GM12875 (cell line): ENCODE data around the gene PTGES3.

Source experiments
- H3K4me3 ChIP-seq: one replicate; pipeline ENCODE4 v1.5.1; 2011; ENCODE audit warnings: low read depth, low read length, control low read depth
- TF ChIP-seq, protein P1 (sequence below): IDR thresholded peaks from 2 replicates; pipeline ENCODE4 v1.5.1; 2011; ENCODE audit warnings: low read depth, mild to moderate bottlenecking, control low read depth, inconsistent platforms, low read length, moderate library complexity, borderline replicate concordance; ENCODE audit not compliant: insufficient read depth

The PTGES3 gene

DNA sequence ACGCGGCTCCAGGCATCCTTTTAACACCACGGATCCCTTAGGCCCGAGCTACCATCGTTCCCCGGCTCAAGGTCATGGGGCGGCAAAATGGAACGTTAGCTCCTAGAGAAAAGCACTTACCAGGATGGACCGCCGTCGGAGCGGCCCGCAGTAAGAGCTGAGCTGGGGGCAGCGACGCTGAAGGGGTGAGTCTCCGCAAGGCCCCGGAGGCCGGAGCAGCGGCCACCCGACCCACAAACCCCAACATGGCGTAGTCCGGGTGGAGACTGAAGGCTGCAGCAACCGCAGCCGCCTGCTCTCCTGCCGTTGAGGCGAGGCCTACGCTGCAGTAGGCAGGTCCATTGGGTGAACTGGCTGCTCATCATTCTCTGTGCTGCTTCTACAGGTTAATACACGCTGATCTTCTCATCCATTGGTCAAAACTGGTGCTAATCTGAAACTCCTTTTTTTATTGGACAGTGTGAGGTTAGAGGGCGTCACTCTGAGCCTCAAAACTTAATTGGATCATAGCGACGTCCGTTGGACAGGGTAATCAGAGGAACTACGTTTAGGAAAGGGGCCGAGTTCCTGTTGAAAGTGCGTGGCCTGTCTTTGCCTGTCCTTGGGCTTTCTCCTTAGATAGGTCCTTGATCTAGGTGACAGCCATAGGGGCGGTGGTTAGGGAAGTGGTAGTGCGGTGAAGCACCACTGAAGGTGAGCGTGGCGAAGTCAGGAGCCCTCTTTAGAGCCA lies 42.2 kb downstream of the PTGES3 start, which contains the start of gene ATP5F1B:
Gene ATP5F1B, minus strand, starts transcription at position 268 of the 730 bp plus-strand sequence. Its CDS starts 21 bp downstream, at position 247.
- TF ChIP-seq, protein P1, sequence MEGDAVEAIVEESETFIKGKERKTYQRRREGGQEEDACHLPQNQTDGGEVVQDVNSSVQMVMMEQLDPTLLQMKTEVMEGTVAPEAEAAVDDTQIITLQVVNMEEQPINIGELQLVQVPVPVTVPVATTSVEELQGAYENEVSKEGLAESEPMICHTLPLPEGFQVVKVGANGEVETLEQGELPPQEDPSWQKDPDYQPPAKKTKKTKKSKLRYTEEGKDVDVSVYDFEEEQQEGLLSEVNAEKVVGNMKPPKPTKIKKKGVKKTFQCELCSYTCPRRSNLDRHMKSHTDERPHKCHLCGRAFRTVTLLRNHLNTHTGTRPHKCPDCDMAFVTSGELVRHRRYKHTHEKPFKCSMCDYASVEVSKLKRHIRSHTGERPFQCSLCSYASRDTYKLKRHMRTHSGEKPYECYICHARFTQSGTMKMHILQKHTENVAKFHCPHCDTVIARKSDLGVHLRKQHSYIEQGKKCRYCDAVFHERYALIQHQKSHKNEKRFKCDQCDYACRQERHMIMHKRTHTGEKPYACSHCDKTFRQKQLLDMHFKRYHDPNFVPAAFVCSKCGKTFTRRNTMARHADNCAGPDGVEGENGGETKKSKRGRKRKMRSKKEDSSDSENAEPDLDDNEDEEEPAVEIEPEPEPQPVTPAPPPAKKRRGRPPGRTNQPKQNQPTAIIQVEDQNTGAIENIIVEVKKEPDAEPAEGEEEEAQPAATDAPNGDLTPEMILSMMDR: no peak

DNA sequence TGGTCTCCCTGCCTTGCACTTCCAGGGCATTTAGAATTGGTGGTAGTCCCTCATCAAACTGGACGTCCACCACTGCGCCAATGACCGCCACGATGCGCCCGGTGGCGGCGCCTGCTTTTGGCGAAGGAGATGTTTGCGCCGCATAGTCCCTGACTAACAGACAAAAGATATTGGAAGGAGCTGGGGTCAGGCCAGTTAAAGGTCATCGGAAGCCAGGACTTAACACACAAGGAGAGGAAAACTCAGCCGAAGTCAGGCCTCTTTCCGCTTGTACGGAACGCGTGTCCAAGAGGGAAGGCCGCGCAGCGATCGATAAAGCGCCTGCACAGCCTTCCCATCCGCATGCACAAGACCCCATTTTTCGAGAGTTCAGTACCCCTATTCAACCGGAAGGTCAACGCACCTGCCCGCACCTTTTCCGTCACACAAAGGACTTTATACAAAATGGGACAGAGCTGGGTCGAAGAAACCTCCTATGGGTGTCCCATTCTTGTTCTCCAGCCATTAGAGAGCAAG lies 42.8 kb downstream of the PTGES3 start:
- peak overlapping the region; percentile 93 for H3K4me3 ChIP-seq

More for the DNA sequence above, 42.2 kb downstream of the PTGES3 start, which contains the start of gene ATP5F1B:
- peak within 1 kb of the TSS; percentile 93 for H3K4me3 ChIP-seq

DNA sequence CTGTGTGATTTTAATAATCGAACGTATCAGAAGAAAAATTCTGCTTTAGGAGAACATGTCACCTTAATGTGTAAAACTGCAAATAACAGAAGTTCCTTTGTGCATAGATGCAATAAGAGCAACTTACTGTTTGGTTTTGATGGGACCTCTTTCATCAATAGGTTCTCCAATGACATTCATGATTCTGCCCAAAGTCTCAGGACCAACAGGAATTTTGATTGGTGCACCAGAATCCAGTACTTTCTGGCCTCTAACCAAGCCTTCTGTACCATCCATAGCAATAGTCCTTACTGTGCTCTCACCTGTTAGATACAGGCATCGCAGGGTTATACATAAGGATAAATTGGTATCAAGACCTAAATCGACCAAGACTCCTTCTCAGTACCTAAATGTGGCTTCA lies 43.4 kb downstream of the PTGES3 start:
- H3K4me3 ChIP-seq: peak overlapping the region; percentile 93
- TF ChIP-seq, protein P1: no peak

More for the DNA sequence above, 42.8 kb downstream of the PTGES3 start:
- TF ChIP-seq, protein P1: no peak

DNA sequence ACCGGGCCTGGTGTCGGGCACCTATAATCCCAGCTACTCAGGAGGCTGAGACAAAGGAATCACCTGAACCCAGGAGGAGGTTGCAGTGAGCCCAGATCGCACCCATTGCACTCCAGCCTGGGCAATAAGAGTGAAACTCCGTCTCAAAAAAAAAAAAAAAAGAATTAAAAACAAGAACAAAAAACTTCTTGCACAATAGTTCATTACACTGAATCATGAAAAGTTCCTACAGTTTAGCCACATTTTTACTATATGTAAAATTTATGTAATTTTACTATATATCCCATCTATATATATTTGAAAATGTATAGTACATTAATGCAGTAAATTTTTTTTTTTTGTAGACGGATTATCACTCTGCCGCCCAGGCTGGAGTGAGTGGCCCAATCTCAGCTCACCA lies 46.9 kb downstream of the PTGES3 start:
- no peak overlapping the region for H3K4me3 ChIP-seq
- TF ChIP-seq, protein P1: no peak

DNA sequence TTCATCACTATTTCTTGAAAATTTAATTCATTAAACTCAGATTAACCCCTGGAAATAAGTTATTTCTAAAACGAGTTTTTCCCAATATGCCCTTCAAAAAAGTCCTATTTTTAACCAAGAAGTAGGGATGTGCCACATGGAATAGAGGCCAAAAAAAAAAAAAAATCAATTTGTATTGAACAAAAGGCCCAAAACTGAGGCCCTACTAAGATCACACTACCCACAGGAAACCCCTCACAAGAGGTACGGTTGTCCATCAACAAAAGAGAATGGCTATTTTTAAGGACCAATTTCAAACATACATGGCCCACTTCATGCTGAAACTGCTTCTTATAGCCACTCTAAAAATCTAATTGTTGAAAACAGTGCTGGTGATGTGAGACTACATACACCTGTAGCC lies 50.5 kb downstream of the PTGES3 start:
- TF ChIP-seq, protein P1: no peak
- H3K4me3 ChIP-seq: no peak overlapping the region

DNA sequence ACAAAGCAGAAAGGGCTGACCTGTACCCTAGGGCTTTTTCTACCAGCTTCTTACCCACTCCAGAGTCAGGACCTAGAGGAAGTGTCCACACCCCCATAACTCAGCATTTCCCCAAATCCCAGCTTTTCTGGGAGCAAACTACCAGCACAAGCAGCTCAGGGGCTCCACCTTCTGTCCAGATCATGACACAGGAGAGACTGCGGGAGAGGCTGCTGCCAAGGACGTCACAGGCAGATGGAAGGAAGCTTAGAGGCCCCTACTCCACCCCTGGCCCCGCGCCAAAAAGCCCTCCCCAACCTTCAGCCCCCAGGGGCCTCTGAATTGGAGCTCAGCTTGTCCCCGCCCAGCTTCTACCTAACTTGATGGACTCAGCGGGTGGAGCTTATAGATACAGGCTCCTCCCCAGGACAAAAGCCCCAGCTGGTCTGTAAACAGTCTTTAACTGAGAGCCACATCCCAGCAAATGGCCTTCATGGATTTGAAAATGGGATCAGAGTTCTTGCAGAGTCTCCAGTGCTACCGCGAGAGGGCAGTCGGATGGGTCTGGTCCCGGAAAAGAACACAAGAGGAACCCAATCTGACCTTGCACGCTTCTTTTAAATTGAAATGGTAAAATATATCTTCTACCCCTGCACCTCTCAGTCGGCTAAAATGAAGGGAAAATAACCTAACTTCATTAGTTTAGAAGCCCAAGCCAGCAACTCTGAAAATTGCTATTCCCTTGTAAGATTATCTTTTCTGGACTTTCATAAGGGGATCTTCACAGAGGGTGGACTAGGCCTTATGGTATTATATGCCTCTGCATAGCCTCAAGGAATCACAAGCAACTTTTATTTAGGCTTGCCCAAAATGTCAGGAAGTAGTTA lies 51.2 kb downstream of the PTGES3 start:
- TF ChIP-seq, protein P1: peak; percentile 79
- H3K4me3 ChIP-seq: peak overlapping the region; percentile 32
